HG03439 (cell line): ENCODE data around the gene FBXW5.

ENCODE experiments used
- ATAC-seq: cut with Tn5 transposase; IDR thresholded peaks from one replicate; pipeline ENCODE4 v1.9.1; 2021; ENCODE audit warnings: mild to moderate bottlenecking, moderate library complexity; ENCODE audit not compliant: unreplicated experiment

The FBXW5 gene

DNA sequence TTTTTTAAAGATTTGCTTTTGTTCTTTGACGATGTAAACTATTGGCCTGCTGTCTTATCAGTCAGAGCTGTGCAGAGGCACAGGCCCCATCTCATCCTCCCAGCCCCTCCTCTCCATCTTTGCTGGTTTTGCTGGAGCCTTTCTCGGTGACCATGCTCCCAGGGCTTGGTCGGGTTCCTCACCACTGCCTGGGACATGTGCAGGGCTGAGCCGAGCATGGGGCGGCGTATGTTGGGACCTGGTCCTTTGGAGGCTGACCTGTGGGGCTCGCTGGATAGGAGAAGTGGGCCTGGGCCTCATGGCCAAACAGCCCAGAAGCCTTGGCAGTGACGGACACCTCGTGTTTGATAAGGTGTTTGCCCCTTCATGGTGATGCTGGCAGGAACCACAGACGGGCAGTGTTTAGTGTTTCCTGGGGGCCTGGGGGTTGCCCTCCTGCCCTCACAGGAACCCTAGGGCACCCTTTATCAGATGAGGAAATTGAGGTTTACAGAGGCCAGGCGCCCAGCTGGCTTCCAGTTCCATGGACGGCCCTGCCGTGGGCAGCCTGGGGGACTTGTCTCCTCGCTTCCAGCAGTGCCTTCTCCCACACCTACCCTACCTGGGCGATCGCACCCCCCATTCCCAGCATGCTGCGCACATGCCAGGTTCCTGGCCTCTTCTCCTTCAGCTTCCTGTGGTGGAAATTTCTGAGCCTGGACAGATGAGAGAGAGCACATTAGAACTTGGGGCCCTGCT lies 30.7 kb downstream of the FBXW5 start:
- no peak for ATAC-seq

DNA sequence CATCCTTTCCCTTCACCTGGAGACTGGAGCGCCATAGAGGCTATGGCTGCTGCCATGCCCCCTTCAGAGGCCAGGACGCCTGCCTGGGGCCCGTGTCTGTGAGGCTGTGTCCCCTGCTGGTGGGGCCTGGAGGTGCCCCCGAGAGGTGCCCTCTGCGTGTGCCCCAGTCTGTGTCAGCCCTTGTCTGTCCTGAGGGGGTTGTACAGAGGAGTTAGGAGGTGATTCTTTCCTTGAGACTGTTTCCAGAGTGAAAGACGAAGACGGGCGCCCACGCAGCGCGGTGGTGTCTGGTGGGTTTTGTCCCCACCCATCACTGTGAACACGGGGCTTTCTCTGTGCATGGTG lies 33.7 kb downstream of the FBXW5 start:
- ATAC-seq = no peak

DNA sequence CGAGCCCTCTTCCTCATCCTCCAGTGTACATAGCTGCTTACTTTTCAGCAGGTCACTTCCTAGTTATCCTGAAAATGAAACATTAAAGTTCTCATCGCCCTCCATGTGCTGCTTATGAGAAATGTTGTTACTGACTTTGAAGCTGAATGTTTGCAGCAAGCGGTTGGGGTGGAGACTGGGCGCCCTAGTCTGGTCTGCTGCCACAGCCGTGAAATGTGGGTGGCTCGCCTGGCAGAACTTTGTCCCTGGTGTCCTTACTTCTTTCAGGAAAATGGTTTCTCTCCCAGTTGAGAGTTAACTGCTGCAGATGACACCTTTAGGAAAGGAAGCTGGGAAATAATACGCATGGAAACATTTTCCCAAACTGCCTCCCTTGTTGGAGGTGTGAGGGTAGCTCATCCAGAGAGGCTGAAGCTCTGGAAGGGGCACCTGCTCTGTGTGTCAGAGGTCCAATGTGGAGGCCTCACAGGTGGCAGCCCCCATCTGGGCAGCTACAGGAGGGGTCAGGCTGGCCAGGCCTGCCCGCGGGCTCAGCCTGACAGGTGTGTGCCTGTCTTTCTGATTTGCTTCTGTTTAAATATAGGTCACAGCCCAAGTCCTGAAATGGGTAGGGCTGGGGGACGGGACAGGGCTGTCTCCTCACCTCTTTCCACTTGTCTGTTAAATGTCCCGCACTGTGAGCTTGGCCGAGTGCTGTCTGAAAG lies 34.2 kb downstream of the FBXW5 start:
- no peak for ATAC-seq

DNA sequence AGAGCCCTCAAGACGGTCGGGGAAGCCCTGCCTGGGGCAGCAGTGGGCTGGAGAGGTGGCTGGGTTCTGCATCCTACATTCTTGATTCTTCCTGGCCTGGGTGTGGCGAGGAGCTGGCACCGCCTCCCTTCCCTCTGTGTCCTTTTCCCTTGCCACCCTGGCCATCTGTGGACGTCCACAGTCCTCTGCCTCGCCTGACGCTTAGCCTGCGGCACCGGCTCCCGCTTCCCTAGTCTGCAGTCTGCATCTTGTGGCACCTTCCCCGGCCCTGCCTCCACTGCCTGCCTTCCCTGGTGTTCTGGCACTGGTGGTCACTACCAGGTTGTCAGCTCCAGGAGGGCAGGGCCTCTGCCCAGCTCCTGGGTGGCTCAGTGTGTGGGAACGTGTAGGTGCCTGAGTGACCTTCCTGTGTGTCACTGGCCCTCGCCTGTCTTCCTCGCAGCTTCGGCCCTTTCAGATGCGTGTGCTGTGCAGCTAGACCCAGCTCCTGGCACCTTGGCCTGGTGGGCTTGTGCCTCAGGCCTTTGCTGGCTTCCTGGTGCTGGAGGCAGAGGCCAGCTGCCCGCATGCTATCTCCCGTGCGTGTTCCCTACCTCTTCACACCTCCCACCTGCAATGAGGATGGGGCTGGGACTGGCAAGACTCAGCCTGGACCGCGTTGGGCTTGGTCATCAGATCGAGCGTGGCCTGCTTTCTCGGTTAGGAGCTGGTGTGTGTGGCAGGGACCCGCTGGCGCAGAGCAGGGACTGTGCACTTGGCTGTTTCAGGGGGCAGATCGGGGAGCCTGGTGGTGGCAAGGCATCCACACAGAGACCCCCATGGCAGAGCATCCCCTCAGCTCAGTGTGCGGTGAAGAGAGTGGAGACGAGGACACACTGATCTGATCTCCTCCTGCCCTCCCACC lies 37.3 kb downstream of the FBXW5 start:
- no peak for ATAC-seq

GRCh38 chr9:136906266-136906665 lies 38.3 kb downstream of the FBXW5 start:
- no peak for ATAC-seq

GRCh38 chr9:136903041-136903554 lies 41.4 kb downstream of the FBXW5 start:
- ATAC-seq = no peak

DNA sequence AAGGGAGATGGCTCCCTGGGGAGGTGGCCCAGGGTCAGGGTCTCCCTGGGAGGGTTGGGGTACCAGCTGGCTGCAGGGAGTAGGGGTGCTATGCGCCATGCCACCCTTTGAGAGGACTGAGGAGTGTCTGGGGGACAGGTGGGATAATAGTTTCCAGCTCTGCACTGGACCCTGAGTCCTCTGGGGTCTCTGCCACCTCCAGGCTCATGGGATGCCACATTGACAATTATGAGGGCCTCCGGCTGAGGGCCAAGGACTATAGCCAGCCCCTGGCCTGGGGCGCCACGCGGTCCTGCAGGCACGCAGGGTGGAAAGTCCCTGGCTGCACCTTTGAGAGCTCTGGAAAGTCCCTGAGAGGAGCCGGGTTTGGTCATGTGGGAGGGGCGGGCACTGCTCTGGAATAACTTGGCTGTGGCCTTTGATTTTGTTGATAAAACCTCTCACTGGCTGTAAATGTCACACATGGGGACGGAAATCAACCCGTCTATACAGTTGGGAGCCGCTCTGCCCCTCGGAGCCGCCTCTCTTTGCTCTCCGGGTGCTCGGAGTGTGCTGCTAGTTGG lies 42.2 kb downstream of the FBXW5 start:
- ATAC-seq = peak; percentile 47

- ATAC-seq = peak; percentile 49
Measured at GRCh38 chr9:136901516-136902258, 42.9 kb downstream of the FBXW5 start.

DNA sequence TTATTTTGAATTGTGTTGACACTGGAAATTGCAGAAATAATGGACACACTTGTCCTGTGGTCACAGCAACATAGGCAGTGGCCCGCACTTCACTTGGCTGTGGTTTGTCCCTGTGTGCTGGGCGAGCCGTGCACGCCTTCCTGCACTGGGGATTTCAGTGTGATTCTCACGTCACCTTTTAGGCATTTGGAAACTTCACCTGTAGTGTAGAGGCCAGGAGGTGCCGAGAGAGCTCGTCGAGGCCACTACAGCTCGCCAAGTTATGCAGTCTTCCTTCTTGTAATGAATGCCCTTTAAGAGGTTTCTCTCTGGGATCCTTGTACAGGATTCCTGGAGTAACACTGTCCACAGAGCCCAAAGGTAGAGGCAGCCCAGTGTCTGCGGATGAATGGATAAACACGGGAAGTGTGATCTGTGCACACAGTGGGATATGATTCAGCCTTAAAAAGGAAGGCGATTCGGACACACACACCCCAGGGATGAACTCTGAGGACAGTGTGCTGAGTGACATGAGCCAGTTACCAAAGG lies 43.5 kb downstream of the FBXW5 start:
- ATAC-seq = no peak

GRCh38 chr9:136900556-136900955 lies 44.0 kb downstream of the FBXW5 start:
- no peak for ATAC-seq

DNA sequence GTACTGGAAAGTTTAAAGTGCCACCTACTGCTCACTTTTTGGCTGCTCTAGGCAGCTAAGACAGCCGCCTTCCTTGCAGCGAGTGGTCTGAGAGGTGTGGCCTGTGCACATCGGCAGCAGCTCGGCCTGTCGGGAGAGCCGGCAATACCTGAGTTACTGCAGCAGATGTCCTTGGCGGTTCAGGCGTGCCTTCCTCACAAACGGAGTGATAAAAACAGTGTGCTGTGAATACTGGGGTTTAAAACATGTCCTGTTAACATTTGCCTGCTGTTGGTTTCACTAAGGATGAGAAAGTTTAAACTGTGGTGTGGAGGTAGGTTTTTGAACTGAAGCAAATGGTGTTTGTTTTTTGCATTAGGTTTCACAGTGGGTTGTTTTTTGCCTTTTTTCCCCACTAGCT lies 45.3 kb downstream of the FBXW5 start:
- no peak for ATAC-seq

- ATAC-seq = no peak
Measured at GRCh38 chr9:136898483-136899100, 45.9 kb downstream of the FBXW5 start.

- ATAC-seq = no peak
Measured at GRCh38 chr9:136896027-136896426, 48.5 kb downstream of the FBXW5 start.

GRCh38 chr9:136890661-136891060 lies 53.9 kb downstream of the FBXW5 start:
- ATAC-seq = no peak
